SK-N-SH treated with all-trans-retinoic acid at 6 μM for 48 hours (cell line): ENCODE data around the gene ARSG.

Source experiments
- ATAC-seq: fragments of 200-7000 bp; cut with Tn5 transposase; 3 replicates; pipeline ENCODE4 v1.9.1; 2020; ENCODE audit warnings: mild to moderate bottlenecking, moderate library complexity
- ARNTL ChIP-seq: fragments of 450-650 bp; formaldehyde crosslinking; IDR thresholded peaks from 2 replicates; pipeline ENCODE4 v1.5.0; 2020; ENCODE audit warnings: low read depth, mild to moderate bottlenecking, moderate library complexity, borderline replicate concordance
- BACH2 ChIP-seq: fragments of 250-450 bp; sonication (Bioruptor Pico); IDR thresholded peaks from 2 replicates; pipeline ENCODE4 v1.9.0; 2021; ENCODE audit warnings: mild to moderate bottlenecking, borderline replicate concordance
- CSDC2 ChIP-seq: fragments of 250-450 bp; sonication (Bioruptor Pico); IDR thresholded peaks from 2 replicates; pipeline ENCODE4 v1.5.0; 2020; ENCODE audit warnings: mild to moderate bottlenecking, moderate library complexity
- ESRRG ChIP-seq: fragments of 250-450 bp; sonication (Bioruptor Pico); IDR thresholded peaks from 2 replicates; pipeline ENCODE4 v1.6.1; 2021; ENCODE audit warnings: mild to moderate bottlenecking
- GLIS3 ChIP-seq: fragments of 250-450 bp; sonication (Bioruptor Pico); IDR thresholded peaks from 2 replicates; pipeline ENCODE4 v1.5.0; 2020; ENCODE audit warnings: mild to moderate bottlenecking, moderate library complexity
- ISL1 ChIP-seq: fragments of 250-450 bp; sonication (Bioruptor Pico); IDR thresholded peaks from 2 replicates; pipeline ENCODE4 v2.1.2; 2022; ENCODE audit warnings: mild to moderate bottlenecking, moderate library complexity
- OSR1 ChIP-seq: fragments of 250-450 bp; sonication (Bioruptor Pico); IDR thresholded peaks from 2 replicates; pipeline ENCODE4 v1.8.0; 2022; ENCODE audit warnings: moderate library complexity, mild to moderate bottlenecking, inconsistent platforms
- POU6F1 ChIP-seq: fragments of 250-450 bp; sonication (Bioruptor Pico); IDR thresholded peaks from 2 replicates; pipeline ENCODE4 v1.8.0; 2021; ENCODE audit warnings: low read depth, mild to moderate bottlenecking, moderate library complexity, borderline replicate concordance
- PPARA ChIP-seq: fragments of 250-450 bp; sonication (Bioruptor Pico); IDR thresholded peaks from 2 replicates; pipeline ENCODE4 v1.5.0; 2020; ENCODE audit warnings: mild to moderate bottlenecking, borderline replicate concordance
- TOX ChIP-seq: fragments of 250-450 bp; sonication (Bioruptor Pico); IDR thresholded peaks from 2 replicates; pipeline ENCODE4 v1.8.0; 2021; ENCODE audit warnings: mild to moderate bottlenecking, moderate library complexity, borderline replicate concordance
- TSHZ2 ChIP-seq: fragments of 250-450 bp; sonication (Bioruptor Pico); IDR thresholded peaks from 2 replicates; pipeline ENCODE4 v1.5.0; 2020; ENCODE audit warnings: mild to moderate bottlenecking, moderate library complexity
- ZC3H10 ChIP-seq: fragments of 250-450 bp; sonication (Bioruptor Pico); IDR thresholded peaks from 2 replicates; pipeline ENCODE4 v1.5.1; 2021; ENCODE audit warnings: mild to moderate bottlenecking, moderate library complexity
- ZFP30 ChIP-seq: fragments of 450-650 bp; formaldehyde crosslinking; IDR thresholded peaks from 2 replicates; pipeline ENCODE4 v1.5.0; 2022; ENCODE audit warnings: mild to moderate bottlenecking, moderate library complexity
- ZNF565 ChIP-seq: fragments of 450-650 bp; formaldehyde crosslinking; conservative IDR thresholded peaks from 2 replicates; pipeline ENCODE4 v1.5.0; 2020; ENCODE audit warnings: low read depth, mild to moderate bottlenecking, moderate library complexity
- ZNF8 ChIP-seq: fragments of 450-650 bp; formaldehyde crosslinking; IDR thresholded peaks from 2 replicates; pipeline ENCODE4 v1.5.0; 2020; ENCODE audit warnings: mild to moderate bottlenecking, moderate library complexity
- TF ChIP-seq, protein P1 (sequence below): fragments of 250-450 bp; sonication (Bioruptor Pico); IDR thresholded peaks from 2 replicates; pipeline ENCODE4 v1.8.0; 2020; ENCODE audit warnings: mild to moderate bottlenecking, moderate library complexity, borderline replicate concordance
- TF ChIP-seq, protein P2 (sequence below): fragments of 250-450 bp; sonication (Bioruptor Pico); IDR thresholded peaks from 2 replicates; pipeline ENCODE4 v1.5.1; 2021; ENCODE audit warnings: mild to moderate bottlenecking, moderate library complexity
- TF ChIP-seq, protein P3 (sequence below): fragments of 250-450 bp; sonication (Bioruptor Pico); IDR thresholded peaks from 2 replicates; pipeline ENCODE4 v1.5.1; 2020; ENCODE audit warnings: low read depth, mild to moderate bottlenecking, moderate library complexity

Gene ARSG

DNA sequence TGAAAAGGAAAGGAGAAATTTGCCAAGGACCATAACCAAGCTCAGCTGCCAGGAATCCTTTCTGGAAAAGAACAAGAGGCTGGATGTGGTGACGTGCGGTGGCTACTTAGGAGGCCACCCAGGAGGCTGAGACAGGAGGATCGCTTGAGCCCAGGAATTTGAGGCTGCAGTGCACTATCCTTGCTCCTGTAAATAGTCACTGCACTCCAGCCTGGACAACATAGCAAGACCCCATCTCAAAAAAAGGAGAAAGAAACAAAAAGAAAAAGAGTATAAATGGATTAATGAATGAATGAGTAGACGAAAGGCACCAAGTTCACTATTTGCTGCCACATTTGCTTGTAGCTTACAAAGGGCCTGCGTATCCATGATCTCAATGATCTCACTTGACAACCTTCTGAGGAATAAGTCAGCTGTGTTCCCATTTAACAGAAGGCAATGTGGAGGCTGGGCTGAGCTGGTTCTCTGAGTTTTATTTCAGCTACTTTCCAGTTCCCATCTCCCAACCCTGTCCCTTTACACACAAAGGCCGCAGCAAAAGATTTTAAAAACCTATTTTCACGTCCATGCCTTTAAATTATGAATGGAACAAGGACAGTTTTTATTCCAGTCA is 29.8 kb downstream of the ARSG start (continued):
- TF ChIP-seq, protein P1, sequence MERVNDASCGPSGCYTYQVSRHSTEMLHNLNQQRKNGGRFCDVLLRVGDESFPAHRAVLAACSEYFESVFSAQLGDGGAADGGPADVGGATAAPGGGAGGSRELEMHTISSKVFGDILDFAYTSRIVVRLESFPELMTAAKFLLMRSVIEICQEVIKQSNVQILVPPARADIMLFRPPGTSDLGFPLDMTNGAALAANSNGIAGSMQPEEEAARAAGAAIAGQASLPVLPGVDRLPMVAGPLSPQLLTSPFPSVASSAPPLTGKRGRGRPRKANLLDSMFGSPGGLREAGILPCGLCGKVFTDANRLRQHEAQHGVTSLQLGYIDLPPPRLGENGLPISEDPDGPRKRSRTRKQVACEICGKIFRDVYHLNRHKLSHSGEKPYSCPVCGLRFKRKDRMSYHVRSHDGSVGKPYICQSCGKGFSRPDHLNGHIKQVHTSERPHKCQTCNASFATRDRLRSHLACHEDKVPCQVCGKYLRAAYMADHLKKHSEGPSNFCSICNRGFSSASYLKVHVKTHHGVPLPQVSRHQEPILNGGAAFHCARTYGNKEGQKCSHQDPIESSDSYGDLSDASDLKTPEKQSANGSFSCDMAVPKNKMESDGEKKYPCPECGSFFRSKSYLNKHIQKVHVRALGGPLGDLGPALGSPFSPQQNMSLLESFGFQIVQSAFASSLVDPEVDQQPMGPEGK = no peak
- TF ChIP-seq ISL1 (CRISPR knock-in tag) = no peak
- TF ChIP-seq CSDC2 (CRISPR knock-in tag) = no peak
- TF ChIP-seq ESRRG (CRISPR knock-in tag) = no peak
- no peak for TF ChIP-seq GLIS3
- TF ChIP-seq TOX (CRISPR knock-in tag) = no peak
- no peak for TF ChIP-seq ARNTL (CRISPR knock-in tag)
- no peak for TF ChIP-seq ZC3H10
- no peak for TF ChIP-seq ZNF565 (CRISPR knock-in tag)
- TF ChIP-seq OSR1 (CRISPR knock-in tag) = no peak

- no peak for ATAC-seq
Observed at GRCh38 chr17:68321556-68321954, 30.3 kb downstream of the ARSG start.

GRCh38 chr17:68322630-68323029 is 31.3 kb downstream of the ARSG start:
- TF ChIP-seq GLIS3 (no peak), ZFP30 (no peak), BACH2 (CRISPR knock-in tag) (no peak), ISL1 (CRISPR knock-in tag) (no peak), ZNF565 (CRISPR knock-in tag) (no peak), ESRRG (CRISPR knock-in tag) (no peak), OSR1 (CRISPR knock-in tag) (no peak), PPARA (CRISPR knock-in tag) (no peak), TOX (CRISPR knock-in tag) (no peak), ZNF8 (CRISPR knock-in tag) (no peak), ARNTL (CRISPR knock-in tag) (no peak)
- TF ChIP-seq, protein P2, sequence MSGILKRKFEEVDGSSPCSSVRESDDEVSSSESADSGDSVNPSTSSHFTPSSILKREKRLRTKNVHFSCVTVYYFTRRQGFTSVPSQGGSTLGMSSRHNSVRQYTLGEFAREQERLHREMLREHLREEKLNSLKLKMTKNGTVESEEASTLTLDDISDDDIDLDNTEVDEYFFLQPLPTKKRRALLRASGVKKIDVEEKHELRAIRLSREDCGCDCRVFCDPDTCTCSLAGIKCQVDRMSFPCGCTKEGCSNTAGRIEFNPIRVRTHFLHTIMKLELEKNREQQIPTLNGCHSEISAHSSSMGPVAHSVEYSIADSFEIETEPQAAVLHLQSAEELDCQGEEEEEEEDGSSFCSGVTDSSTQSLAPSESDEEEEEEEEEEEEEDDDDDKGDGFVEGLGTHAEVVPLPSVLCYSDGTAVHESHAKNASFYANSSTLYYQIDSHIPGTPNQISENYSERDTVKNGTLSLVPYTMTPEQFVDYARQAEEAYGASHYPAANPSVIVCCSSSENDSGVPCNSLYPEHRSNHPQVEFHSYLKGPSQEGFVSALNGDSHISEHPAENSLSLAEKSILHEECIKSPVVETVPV (CRISPR knock-in tag) = no peak
- TF ChIP-seq, protein P3, sequence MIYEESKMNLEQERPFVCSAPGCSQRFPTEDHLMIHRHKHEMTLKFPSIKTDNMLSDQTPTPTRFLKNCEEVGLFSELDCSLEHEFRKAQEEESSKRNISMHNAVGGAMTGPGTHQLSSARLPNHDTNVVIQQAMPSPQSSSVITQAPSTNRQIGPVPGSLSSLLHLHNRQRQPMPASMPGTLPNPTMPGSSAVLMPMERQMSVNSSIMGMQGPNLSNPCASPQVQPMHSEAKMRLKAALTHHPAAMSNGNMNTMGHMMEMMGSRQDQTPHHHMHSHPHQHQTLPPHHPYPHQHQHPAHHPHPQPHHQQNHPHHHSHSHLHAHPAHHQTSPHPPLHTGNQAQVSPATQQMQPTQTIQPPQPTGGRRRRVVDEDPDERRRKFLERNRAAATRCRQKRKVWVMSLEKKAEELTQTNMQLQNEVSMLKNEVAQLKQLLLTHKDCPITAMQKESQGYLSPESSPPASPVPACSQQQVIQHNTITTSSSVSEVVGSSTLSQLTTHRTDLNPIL (CRISPR knock-in tag) = no peak
- ATAC-seq = no peak

More at GRCh38 chr17:68321556-68321954, 30.3 kb downstream of the ARSG start:
- no peak for TF ChIP-seq ZC3H10
- TF ChIP-seq CSDC2 (CRISPR knock-in tag) = no peak
- no peak for TF ChIP-seq POU6F1 (CRISPR knock-in tag)
- TF ChIP-seq OSR1 (CRISPR knock-in tag) = no peak
- no peak for TF ChIP-seq ESRRG (CRISPR knock-in tag)

DNA sequence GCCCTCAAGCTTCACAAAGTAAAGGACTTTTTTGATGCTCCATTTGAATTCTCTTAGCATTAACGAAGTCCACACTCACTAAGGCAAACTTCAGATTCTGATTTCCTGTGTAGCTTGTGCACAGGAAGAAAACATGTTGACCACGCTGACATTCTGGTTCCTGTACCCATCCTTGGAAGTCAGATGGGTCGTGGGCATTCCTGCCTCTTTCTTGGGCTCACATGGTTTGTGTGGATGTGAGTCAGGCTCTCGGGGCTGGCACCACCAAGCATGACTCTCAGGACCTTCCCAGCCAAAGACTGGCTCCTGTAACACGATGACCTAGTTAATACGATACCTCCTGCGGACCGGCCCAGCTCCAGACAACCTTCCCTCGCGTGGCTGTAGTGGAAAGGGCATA is 32.8 kb downstream of the ARSG start:
- no peak for TF ChIP-seq OSR1 (CRISPR knock-in tag)
- TF ChIP-seq ARNTL (CRISPR knock-in tag) = no peak
- no peak for TF ChIP-seq ZNF8 (CRISPR knock-in tag)
- no peak for TF ChIP-seq TSHZ2 (CRISPR knock-in tag)
- no peak for ATAC-seq
